Hepatocyte (in vitro differentiated cells): ENCODE results near the gene ZMYM4. TPM values are rescaled to one million over a fixed set of nuclear protein-coding genes. Genes with fewer than 3 reads are reported as not detected.

Experiments used
- DNase-seq: peaks from one replicate; pipeline ENCODE4 v3.0.0-alpha.2; 2016; ENCODE audit warnings: low spot score
- H2AFZ ChIP-seq: fragments of 200-600 bp; sonication (generic); 2 replicates; pipeline ENCODE4 v1.6.0; 2016; ENCODE audit warnings: antibody characterized with exemption, mild to moderate bottlenecking
- H3K27ac ChIP-seq: fragments of 200-600 bp; sonication (generic); 2 replicates; pipeline ENCODE4 v1.5.1; 2016; ENCODE audit warnings: mild to moderate bottlenecking
- H3K27me3 ChIP-seq: fragments of 200-600 bp; sonication (generic); 2 replicates; pipeline ENCODE4 v1.6.1; 2016
- H3K36me3 ChIP-seq: fragments of 200-600 bp; sonication (generic); replicated peaks from 2 replicates; pipeline ENCODE4 v1.5.1; 2016; ENCODE audit warnings: low read depth; ENCODE audit not compliant: insufficient read depth
- H3K4me1 ChIP-seq: fragments of 200-600 bp; sonication (generic); 2 replicates; pipeline ENCODE4 v1.5.1; 2016; ENCODE audit warnings: mild to moderate bottlenecking, moderate library complexity; ENCODE audit not compliant: insufficient read depth
- H3K4me2 ChIP-seq: fragments of 200-600 bp; sonication (generic); 2 replicates; pipeline ENCODE4 v1.6.0; 2016
- H3K4me3 ChIP-seq: fragments of 200-600 bp; sonication (generic); 2 replicates; pipeline ENCODE4 v1.5.1; 2016; ENCODE audit warnings: mild to moderate bottlenecking
- H3K79me2 ChIP-seq: fragments of 200-600 bp; sonication (generic); 2 replicates; pipeline ENCODE4 v1.6.0; 2017; ENCODE audit warnings: mild to moderate bottlenecking
- H3K9me2 ChIP-seq: fragments of 200-600 bp; sonication (generic); replicated peaks from 2 replicates; pipeline ENCODE4 v1.6.0; 2017; ENCODE audit warnings: mild to moderate bottlenecking; ENCODE audit not compliant: insufficient read depth
- H3K9me3 ChIP-seq: fragments of 200-600 bp; sonication (generic); 2 replicates; pipeline ENCODE4 v1.5.1; 2016; ENCODE audit warnings: low read depth, mild to moderate bottlenecking
- H4K20me1 ChIP-seq: fragments of 200-600 bp; sonication (generic); 2 replicates; pipeline ENCODE4 v1.6.0; 2016; ENCODE audit warnings: mild to moderate bottlenecking; ENCODE audit not compliant: insufficient read depth, poor library complexity, severe bottlenecking
- EZH2 ChIP-seq: fragments of 200-600 bp; sonication (generic); IDR thresholded peaks from 2 replicates; pipeline ENCODE4 v1.6.1; 2016; ENCODE audit warnings: antibody characterized with exemption, mild to moderate bottlenecking, borderline replicate concordance
- EZH2phosphoT487 ChIP-seq: fragments of 200-600 bp; sonication (generic); IDR thresholded peaks from one replicate; pipeline ENCODE4 v1.6.1; 2018; ENCODE audit warnings: antibody characterized with exemption, mild to moderate bottlenecking, low read depth, moderate library complexity; ENCODE audit not compliant: unreplicated experiment, severe bottlenecking
- WGBS: methylation state at CpG from one replicate; pipeline ENCODE4 v1.1.6; 2016; ENCODE audit warnings: low lambda C conversion rate; ENCODE audit errors: missing lambda C conversion rate; 5-methylcytosine and 5-hydroxymethylcytosine counted together
- polyA plus RNA-seq: library from polyadenylated mRNA; unstranded; fragments of >200 nt; fragmentation: Nextera tagmentation; extraction: Ambion mirVana; gene quantifications from 2 replicates; pipeline ENCODE4 v1.2.1, GENCODE V29; 2016
- total RNA-seq: library from RNA; depleted of rRNA; stranded (reverse); fragments of >200 nt; gene quantifications from 2 replicates; pipeline ENCODE4 v1.2.3, GENCODE V29; 2014
- TF ChIP-seq, protein P1 (sequence below): fragments of 200-600 bp; sonication (generic); IDR thresholded peaks from 2 replicates; pipeline ENCODE4 v1.5.1; 2016; ENCODE audit warnings: antibody characterized with exemption, mild to moderate bottlenecking; ENCODE audit not compliant: poor library complexity

Gene ZMYM4
- total RNA-seq (35.5 and 43.4 TPM in 2 replicates), polyA plus RNA-seq (17.6 and 24.5 TPM in 2 replicates)

GRCh38 chr1:35268282-35269200, at the start of gene ZMYM4:
Gene ZMYM4, plus strand, starts transcription at chr1:35268709. Its CDS starts 338 bp downstream, at chr1:35269047.
- Histone ChIP-seq H3K27ac (peak within 1 kb of the TSS; percentile 93), H3K4me2 (peak within 1 kb of the TSS; percentile 80), H3K9me3 (no peaks in the 10 kb centered on the region), H4K20me1 (peaks cover 15% of the 10 kb centered on the region), H3K79me2 (peaks cover 48% of the 10 kb centered on the region), H3K4me1 (peaks cover 5% of the 10 kb centered on the region), H3K36me3 (no peaks in the 10 kb centered on the region), H2AFZ (peak within 1 kb of the TSS; percentile 69), H3K4me3 (peak within 1 kb of the TSS; percentile 76), H3K27me3 (no peaks in the 10 kb centered on the region), H3K9me2 (no peaks in the 10 kb centered on the region)
- DNase-seq, result peak; percentile 98
- TF ChIP-seq, protein P1, sequence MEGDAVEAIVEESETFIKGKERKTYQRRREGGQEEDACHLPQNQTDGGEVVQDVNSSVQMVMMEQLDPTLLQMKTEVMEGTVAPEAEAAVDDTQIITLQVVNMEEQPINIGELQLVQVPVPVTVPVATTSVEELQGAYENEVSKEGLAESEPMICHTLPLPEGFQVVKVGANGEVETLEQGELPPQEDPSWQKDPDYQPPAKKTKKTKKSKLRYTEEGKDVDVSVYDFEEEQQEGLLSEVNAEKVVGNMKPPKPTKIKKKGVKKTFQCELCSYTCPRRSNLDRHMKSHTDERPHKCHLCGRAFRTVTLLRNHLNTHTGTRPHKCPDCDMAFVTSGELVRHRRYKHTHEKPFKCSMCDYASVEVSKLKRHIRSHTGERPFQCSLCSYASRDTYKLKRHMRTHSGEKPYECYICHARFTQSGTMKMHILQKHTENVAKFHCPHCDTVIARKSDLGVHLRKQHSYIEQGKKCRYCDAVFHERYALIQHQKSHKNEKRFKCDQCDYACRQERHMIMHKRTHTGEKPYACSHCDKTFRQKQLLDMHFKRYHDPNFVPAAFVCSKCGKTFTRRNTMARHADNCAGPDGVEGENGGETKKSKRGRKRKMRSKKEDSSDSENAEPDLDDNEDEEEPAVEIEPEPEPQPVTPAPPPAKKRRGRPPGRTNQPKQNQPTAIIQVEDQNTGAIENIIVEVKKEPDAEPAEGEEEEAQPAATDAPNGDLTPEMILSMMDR, result no peak
- TF ChIP-seq EZH2phosphoT487 (no peak), EZH2 (no peak)
- 3% methylated on average over 41 of the region's 65 CpGs for WGBS

- TF ChIP-seq EZH2 (no peak), EZH2phosphoT487 (no peak)
- TF ChIP-seq, protein P1, result peak; percentile 24
- Histone ChIP-seq H3K79me2 (no peaks in the 10 kb centered on the region), H4K20me1 (no peaks in the 10 kb centered on the region), H3K4me2 (no peak overlapping the region), H3K4me1 (peaks cover 14% of the 10 kb centered on the region), H2AFZ (no peak overlapping the region), H3K4me3 (no peak overlapping the region), H3K9me2 (no peaks in the 10 kb centered on the region), H3K9me3 (no peaks in the 10 kb centered on the region), H3K27me3 (no peaks in the 10 kb centered on the region), H3K27ac (no peak overlapping the region), H3K36me3 (no peaks in the 10 kb centered on the region)
- 47% methylated on average over 2 of the region's 2 CpGs for WGBS
- peak; percentile 11 for DNase-seq
Observed at GRCh38 chr1:35220976-35221375, 47.5 kb upstream of the ZMYM4 start.

DNA sequence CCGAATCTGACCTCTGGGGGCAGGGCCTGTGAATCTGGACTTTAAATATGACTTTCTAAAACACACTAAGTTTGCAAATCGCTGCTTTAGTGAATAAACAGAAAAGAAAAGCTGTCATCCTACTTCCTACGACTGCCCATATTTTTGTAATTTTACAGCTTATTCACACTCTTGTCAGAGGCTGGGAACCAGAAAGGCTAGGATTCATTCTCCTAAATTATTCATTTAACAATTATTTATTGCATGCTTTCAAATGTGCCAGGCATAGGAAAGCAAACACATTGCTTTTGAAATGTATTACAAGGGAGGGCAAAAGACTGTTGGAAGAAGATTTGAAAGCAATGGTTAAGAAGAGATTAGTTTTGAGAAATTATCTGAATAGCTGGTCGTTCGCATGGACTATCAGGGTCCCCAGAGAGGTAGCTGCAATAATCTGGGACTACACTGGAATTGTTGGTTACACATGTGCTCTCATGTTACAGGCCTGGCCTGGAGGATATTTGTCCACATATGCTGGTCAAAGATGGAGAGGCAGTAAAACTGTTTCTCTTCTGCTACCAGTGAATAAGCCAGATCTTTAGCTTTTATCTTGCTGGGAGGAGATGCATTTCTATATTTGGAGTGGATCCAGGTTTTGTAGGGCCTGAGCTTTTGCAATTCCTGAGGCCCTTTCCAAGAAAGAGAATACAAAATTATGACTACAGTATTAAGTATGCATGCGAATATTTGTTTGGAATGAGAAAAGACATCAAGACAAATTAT, 46.0 kb upstream of the ZMYM4 start:
- 57% methylated on average over 6 of the region's 6 CpGs for WGBS
- peaks cover 14% of the 10 kb centered on the region for H3K4me1 ChIP-seq
- peak; percentile 43 for DNase-seq
- H3K9me2 ChIP-seq, result no peaks in the 10 kb centered on the region
- H3K27me3 ChIP-seq, result no peaks in the 10 kb centered on the region
- H3K79me2 ChIP-seq, result no peaks in the 10 kb centered on the region
- H3K4me2 ChIP-seq, result peak overlapping the region; percentile 37
- H4K20me1 ChIP-seq, result no peaks in the 10 kb centered on the region
- peak overlapping the region; percentile 66 for H3K27ac ChIP-seq
- TF ChIP-seq EZH2phosphoT487 (no peak), EZH2 (no peak)
- TF ChIP-seq, protein P1, result no peak
- H3K36me3 ChIP-seq, result no peaks in the 10 kb centered on the region
- no peaks in the 10 kb centered on the region for H3K9me3 ChIP-seq
- H3K4me3 ChIP-seq, result no peak overlapping the region
- no peak overlapping the region for H2AFZ ChIP-seq
